Adrenal gland (tissue), 5 donors: Measurements from ENCODE around the gene NEGR1.

Experiments
- CTCF ChIP-seq, 6 experiments: fragments of 450-650 bp in 4 of 6; fragments of 200-600 bp in 2 of 6; sonication (generic) in 1 of 6; IDR thresholded peaks; 1 replicate in 5 of 6; 2 replicates in 1 of 6; pipeline versions ENCODE4 v1.5.1 to v1.8.0; 2016 to 2021; ENCODE audit warnings: antibody characterized with exemption in 6 of 6, mild to moderate bottlenecking in 2 of 6, moderate library complexity in 1 of 6
- POLR2A ChIP-seq, 2 donors: fragments of 450-650 bp; IDR thresholded peaks; one replicate each; pipeline ENCODE4 v1.6.1; 2017; ENCODE audit warnings: antibody characterized with exemption in 2 of 2, mild to moderate bottlenecking in 2 of 2, moderate library complexity in 1 of 2
- donor health status: DM: no; HTN: no; CAD: no.

- TF ChIP-seq POLR2A (IDR thresholded peaks at IDR 0.05) (no peak), CTCF (IDR thresholded peaks at IDR 0.05) (no peak)
Measured at GRCh38 chr1:72010094-72010431, 272.3 kb downstream of the NEGR1 start.
